ENCODE results near the gene COL11A1.

Gene COL11A1

DNA sequence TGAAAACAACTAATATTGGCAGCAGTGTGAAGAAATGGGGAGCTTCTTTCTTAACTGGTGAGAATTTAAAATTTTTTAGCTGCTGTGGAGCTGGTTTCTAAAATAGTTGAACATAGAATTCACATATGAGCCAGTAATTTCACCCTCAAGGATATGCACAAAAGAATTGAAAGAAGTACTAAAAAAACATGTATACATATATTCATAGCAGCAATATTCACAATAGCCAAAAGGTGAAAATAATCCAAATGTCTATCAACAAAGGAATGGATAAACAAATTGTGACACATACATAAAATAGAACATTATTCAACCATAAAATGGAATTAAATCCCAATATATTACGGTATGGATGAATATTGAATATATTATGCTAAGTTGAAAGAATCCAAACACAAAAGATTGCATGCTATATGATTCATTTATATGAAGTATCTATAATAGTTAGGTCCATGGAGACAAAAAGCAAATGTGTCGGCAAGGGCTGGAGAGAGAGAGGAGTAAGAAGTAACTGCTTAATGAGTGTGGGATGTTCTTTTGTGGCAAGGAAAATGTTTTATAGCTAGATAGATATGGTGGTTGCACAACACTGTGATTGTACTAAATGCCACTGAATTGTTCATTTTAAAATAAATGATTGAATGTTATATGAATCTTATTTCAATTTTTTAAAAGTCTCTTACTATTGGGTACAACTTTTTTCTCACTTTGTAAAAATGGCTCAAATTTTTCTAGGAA is 14.8 kb upstream of the COL11A1 start:
- Histone ChIP-seq H3K27ac (ENCODE audit: insufficient read depth, low read length, poor library complexity, severe bottlenecking) (no peak overlapping the region), H3K4me3 (ENCODE audit: insufficient read depth, low read depth, low read length, poor library complexity, severe bottlenecking) (no peak overlapping the region), H3K36me3 (ENCODE audit: control insufficient read depth, insufficient read depth, low read length) (no peaks in the 10 kb centered on the region), H3K27me3 (replicated peaks; ENCODE audit: control insufficient read depth, insufficient read depth, low read length, poor library complexity, severe bottlenecking) (no peaks in the 10 kb centered on the region), H3K4me1 (ENCODE audit: control insufficient read depth, insufficient read depth, low read length, poor library complexity, severe bottlenecking) (no peaks in the 10 kb centered on the region), H3K9me3 (ENCODE audit: control insufficient read depth, low read length) (no peaks in the 10 kb centered on the region)
- no peak for DNase-seq

- H3K27ac ChIP-seq (ENCODE audit: insufficient read depth, low read length, poor library complexity, severe bottlenecking): no peak overlapping the region
- H3K4me1 ChIP-seq (ENCODE audit: control insufficient read depth, insufficient read depth, low read length, poor library complexity, severe bottlenecking): no peaks in the 10 kb centered on the region
- DNase-seq: no peak
- H3K9me3 ChIP-seq (ENCODE audit: control insufficient read depth, low read length): no peaks in the 10 kb centered on the region
- no peak overlapping the region for H3K4me3 ChIP-seq (ENCODE audit: insufficient read depth, low read depth, low read length, poor library complexity, severe bottlenecking)
- no peaks in the 10 kb centered on the region for H3K27me3 ChIP-seq (replicated peaks; ENCODE audit: control insufficient read depth, insufficient read depth, low read length, poor library complexity, severe bottlenecking)
- no peaks in the 10 kb centered on the region for H3K36me3 ChIP-seq (ENCODE audit: control insufficient read depth, insufficient read depth, low read length)
Observed at GRCh38 chr1:103120981-103121380, 12.7 kb upstream of the COL11A1 start.

GRCh38 chr1:103112546-103112945 is 4.2 kb upstream of the COL11A1 start:
- no peaks in the 10 kb centered on the region for H3K36me3 ChIP-seq (ENCODE audit: control insufficient read depth, insufficient read depth, low read length)
- no peak overlapping the region for H3K4me3 ChIP-seq (ENCODE audit: insufficient read depth, low read depth, low read length, poor library complexity, severe bottlenecking)
- no peaks in the 10 kb centered on the region for H3K4me1 ChIP-seq (ENCODE audit: control insufficient read depth, insufficient read depth, low read length, poor library complexity, severe bottlenecking)
- no peaks in the 10 kb centered on the region for H3K9me3 ChIP-seq (ENCODE audit: control insufficient read depth, low read length)
- peaks cover 7% of the 10 kb centered on the region for H3K27me3 ChIP-seq (replicated peaks; ENCODE audit: control insufficient read depth, insufficient read depth, low read length, poor library complexity, severe bottlenecking)
- H3K27ac ChIP-seq (ENCODE audit: insufficient read depth, low read length, poor library complexity, severe bottlenecking): no peak overlapping the region
- DNase-seq: no peak

GRCh38 chr1:103111926-103112325 is 3.6 kb upstream of the COL11A1 start:
- H3K9me3 ChIP-seq (ENCODE audit: control insufficient read depth, low read length): no peaks in the 10 kb centered on the region
- H3K4me1 ChIP-seq (ENCODE audit: control insufficient read depth, insufficient read depth, low read length, poor library complexity, severe bottlenecking): no peaks in the 10 kb centered on the region
- peaks cover 7% of the 10 kb centered on the region for H3K27me3 ChIP-seq (replicated peaks; ENCODE audit: control insufficient read depth, insufficient read depth, low read length, poor library complexity, severe bottlenecking)
- no peak overlapping the region for H3K4me3 ChIP-seq (ENCODE audit: insufficient read depth, low read depth, low read length, poor library complexity, severe bottlenecking)
- DNase-seq: no peak
- no peaks in the 10 kb centered on the region for H3K36me3 ChIP-seq (ENCODE audit: control insufficient read depth, insufficient read depth, low read length)
- H3K27ac ChIP-seq (ENCODE audit: insufficient read depth, low read length, poor library complexity, severe bottlenecking): no peak overlapping the region

- DNase-seq: no peak
- no peak overlapping the region for H3K27ac ChIP-seq (ENCODE audit: insufficient read depth, low read length, poor library complexity, severe bottlenecking)
- H3K4me1 ChIP-seq (ENCODE audit: control insufficient read depth, insufficient read depth, low read length, poor library complexity, severe bottlenecking): no peaks in the 10 kb centered on the region
- no peaks in the 10 kb centered on the region for H3K9me3 ChIP-seq (ENCODE audit: control insufficient read depth, low read length)
- peaks cover 7% of the 10 kb centered on the region for H3K27me3 ChIP-seq (replicated peaks; ENCODE audit: control insufficient read depth, insufficient read depth, low read length, poor library complexity, severe bottlenecking)
- no peak overlapping the region for H3K4me3 ChIP-seq (ENCODE audit: insufficient read depth, low read depth, low read length, poor library complexity, severe bottlenecking)
- no peaks in the 10 kb centered on the region for H3K36me3 ChIP-seq (ENCODE audit: control insufficient read depth, insufficient read depth, low read length)
Observed at GRCh38 chr1:103110701-103111100, 2.4 kb upstream of the COL11A1 start.

DNA sequence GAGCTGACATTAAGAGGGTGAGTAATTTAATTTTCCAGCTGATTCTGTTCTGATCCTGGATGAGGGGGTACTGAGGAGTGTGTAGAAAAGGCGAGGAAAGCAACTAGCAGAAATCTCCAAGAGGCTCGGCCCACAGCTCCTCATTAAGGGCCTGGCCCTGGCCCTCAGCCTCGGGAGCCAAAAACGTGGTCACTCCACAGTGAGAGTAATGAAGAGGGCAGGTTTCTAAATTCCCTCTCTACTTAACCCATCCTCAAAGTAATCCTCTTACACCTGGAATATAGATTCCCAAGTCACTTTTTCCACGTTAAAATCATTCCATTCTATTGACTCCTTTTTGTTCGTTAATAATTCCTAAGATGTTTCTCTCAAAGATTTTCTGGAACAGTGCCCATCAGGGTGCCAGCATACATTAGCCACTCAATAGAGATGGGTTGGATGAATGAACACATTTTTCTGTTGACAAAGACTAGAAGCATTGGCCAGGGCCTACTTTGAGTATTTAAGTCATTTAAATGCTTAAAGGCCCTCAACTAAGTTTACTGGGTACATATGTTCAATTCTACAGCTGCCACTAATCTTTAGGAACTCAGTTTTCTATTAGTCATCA is 1.1 kb upstream of the COL11A1 start:
- Histone ChIP-seq H3K4me3 (ENCODE audit: insufficient read depth, low read depth, low read length, poor library complexity, severe bottlenecking) (no peak overlapping the region), H3K27ac (ENCODE audit: insufficient read depth, low read length, poor library complexity, severe bottlenecking) (no peak overlapping the region), H3K9me3 (ENCODE audit: control insufficient read depth, low read length) (no peaks in the 10 kb centered on the region), H3K4me1 (ENCODE audit: control insufficient read depth, insufficient read depth, low read length, poor library complexity, severe bottlenecking) (no peaks in the 10 kb centered on the region), H3K36me3 (ENCODE audit: control insufficient read depth, insufficient read depth, low read length) (no peaks in the 10 kb centered on the region), H3K27me3 (replicated peaks; ENCODE audit: control insufficient read depth, insufficient read depth, low read length, poor library complexity, severe bottlenecking) (peaks cover 7% of the 10 kb centered on the region)
- no peak for DNase-seq

- H3K27ac ChIP-seq (ENCODE audit: insufficient read depth, low read length, poor library complexity, severe bottlenecking): no peak overlapping the region
- H3K36me3 ChIP-seq (ENCODE audit: control insufficient read depth, insufficient read depth, low read length): no peaks in the 10 kb centered on the region
- DNase-seq: no peak
- peaks cover 7% of the 10 kb centered on the region for H3K27me3 ChIP-seq (replicated peaks; ENCODE audit: control insufficient read depth, insufficient read depth, low read length, poor library complexity, severe bottlenecking)
- no peaks in the 10 kb centered on the region for H3K9me3 ChIP-seq (ENCODE audit: control insufficient read depth, low read length)
- H3K4me3 ChIP-seq (ENCODE audit: insufficient read depth, low read depth, low read length, poor library complexity, severe bottlenecking): no peak overlapping the region
- no peaks in the 10 kb centered on the region for H3K4me1 ChIP-seq (ENCODE audit: control insufficient read depth, insufficient read depth, low read length, poor library complexity, severe bottlenecking)
Observed at GRCh38 chr1:103107741-103108375, 464 bp downstream of the COL11A1 start.

DNA sequence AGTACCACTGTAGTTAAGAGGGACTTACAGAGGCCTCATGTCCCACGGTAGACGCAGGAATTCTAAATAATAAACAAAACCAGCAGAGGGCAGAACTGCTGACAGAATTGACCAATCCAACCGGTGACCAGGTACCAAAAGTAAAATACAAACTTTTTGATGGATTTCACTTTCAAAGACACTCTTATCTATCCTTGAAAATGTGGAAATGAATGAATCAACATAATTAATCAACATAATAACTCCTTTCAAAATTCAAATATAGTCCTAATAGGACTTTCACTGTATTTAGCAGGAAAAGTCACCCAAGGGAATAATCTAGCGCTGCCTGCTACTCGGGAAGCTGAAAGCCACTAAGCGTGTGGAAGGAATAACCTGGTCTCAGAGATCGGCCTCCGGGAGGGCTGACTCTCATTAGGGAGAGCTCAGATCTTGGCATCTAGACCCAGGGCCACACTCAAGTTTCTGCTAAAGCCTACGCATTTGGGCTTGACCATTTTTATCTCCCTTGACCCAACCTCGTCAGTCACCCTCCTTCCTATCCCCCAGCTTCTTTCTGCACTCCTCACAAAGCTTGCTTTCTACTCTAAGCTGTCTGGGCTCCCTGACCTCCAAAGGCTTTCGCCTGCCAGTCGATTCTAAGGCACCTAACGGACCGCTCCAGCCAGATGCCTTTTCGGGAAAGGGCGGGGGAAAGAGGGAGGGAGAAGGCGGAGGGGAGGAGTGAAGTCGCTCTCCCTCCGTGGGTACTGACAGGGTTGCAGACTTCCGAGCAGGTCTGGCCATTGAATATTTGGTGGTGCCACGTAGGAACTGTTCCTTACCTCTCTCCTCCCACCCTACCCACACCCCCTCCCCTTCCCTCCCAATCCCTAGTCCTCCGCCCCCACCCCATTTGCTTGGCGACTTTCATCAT is 1.6 kb downstream of the COL11A1 start:
- Histone ChIP-seq H3K9me3 (ENCODE audit: control insufficient read depth, low read length) (no peaks in the 10 kb centered on the region), H3K4me1 (ENCODE audit: control insufficient read depth, insufficient read depth, low read length, poor library complexity, severe bottlenecking) (no peaks in the 10 kb centered on the region), H3K27ac (ENCODE audit: insufficient read depth, low read length, poor library complexity, severe bottlenecking) (no peak overlapping the region), H3K4me3 (ENCODE audit: insufficient read depth, low read depth, low read length, poor library complexity, severe bottlenecking) (no peak overlapping the region), H3K27me3 (replicated peaks; ENCODE audit: control insufficient read depth, insufficient read depth, low read length, poor library complexity, severe bottlenecking) (peaks cover 7% of the 10 kb centered on the region), H3K36me3 (ENCODE audit: control insufficient read depth, insufficient read depth, low read length) (no peaks in the 10 kb centered on the region)
- DNase-seq: no peak

DNA sequence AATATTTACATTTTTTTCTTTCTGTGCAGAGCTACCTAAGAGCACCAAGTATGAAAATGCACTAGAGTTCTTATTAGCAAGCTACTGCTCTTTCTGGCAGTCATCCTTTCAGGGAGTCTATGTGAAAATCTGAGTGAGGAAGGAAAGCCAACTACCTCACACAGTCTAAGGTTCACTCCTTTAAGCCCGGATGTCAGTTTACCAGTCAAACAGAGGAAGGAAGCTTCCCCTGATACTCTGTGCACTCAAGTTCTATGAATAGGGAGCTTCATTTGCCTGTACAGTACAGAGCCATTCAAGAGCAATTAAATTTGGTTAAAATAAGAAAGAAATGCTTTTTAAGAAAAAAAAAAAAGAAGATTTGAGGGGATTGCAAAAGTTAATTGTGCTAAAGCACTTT is 6.9 kb downstream of the COL11A1 start:
- Histone ChIP-seq H3K27me3 (replicated peaks; ENCODE audit: control insufficient read depth, insufficient read depth, low read length, poor library complexity, severe bottlenecking) (no peaks in the 10 kb centered on the region), H3K27ac (ENCODE audit: insufficient read depth, low read length, poor library complexity, severe bottlenecking) (no peak overlapping the region), H3K4me3 (ENCODE audit: insufficient read depth, low read depth, low read length, poor library complexity, severe bottlenecking) (no peak overlapping the region), H3K4me1 (ENCODE audit: control insufficient read depth, insufficient read depth, low read length, poor library complexity, severe bottlenecking) (no peaks in the 10 kb centered on the region), H3K36me3 (ENCODE audit: control insufficient read depth, insufficient read depth, low read length) (no peaks in the 10 kb centered on the region), H3K9me3 (ENCODE audit: control insufficient read depth, low read length) (no peaks in the 10 kb centered on the region)
- DNase-seq: no peak
